ENCODE results near the gene CCDC102B. TPM values are rescaled to one million over a fixed set of nuclear protein-coding genes. Genes with fewer than 3 reads are reported as not detected.
"Not testable (repeated sequence)": the region's sequence is repeated elsewhere in the genome, so short reads cannot be mapped to it uniquely, and the experiment has no call there.

The CCDC102B gene
- total RNA-seq, 2 experiments from 2014 or later, result 1.4 to 2.1 TPM

DNA sequence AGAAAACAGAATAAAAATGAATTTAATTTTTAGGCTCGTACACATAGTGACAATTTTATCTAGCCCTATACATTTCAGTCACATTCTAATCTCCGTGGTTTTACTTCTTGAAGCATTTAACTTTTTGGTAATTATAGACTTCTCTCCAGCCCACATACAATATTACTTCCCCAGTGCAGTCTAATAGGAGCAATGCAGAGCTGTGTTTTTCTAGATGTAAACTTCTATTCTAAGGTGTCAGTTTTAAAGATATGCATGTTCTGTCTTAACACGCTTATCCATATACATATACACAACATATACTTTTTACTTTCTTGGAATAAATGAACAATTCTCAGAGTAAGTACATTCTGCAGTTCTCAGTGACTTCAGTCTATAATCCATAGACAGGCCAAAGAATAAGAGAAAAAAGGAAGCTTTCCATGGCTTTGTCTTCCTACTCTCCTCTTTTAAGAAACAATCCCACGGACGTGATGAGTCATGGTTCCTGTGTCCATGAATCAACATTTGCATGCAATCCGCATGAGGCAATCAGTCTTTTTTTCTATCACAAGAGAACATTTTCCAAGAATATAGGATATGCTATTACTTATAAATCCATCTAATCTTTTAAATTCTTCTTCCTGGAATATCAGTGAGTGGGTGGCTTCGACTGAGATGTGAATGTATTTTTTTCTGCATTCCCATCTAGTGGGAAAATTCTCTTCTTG, 42.8 kb downstream of the CCDC102B start:
- ATAC-seq, result no peak
- Mint-ChIP-seq H3K36me3 (no peaks in the 10 kb centered on the region), H3K27me3 (peaks cover 2% of the 10 kb centered on the region), H3K9me3 (ENCODE audit: low read depth) (no peaks in the 10 kb centered on the region), H3K4me1 (no peaks in the 10 kb centered on the region), H3K27ac (no peak overlapping the region), H3K4me3 (no peak overlapping the region)
- CTCF ChIA-PET, result no interaction called here
- no peak for DNase-seq

DNA sequence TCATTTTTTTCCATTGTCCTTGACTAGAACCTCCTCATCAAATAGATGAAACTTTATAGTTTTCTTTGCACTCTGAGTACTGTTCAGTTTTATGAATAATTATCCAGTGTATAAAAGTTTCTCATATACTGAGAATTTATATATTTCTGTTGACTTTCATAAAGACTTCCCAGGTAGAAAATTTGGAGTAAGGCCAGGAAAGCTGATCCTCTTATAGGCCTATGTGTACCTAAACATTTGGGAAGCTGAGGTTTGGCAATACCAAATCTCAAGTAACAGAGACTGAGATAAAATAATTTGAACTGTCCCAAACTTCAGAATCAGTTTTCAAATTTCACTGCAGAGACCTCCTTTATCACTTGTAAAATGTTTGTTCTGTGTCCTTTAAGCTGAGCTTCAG, 43.4 kb downstream of the CCDC102B start:
- no peak overlapping the region for H3K4me3 Mint-ChIP-seq
- CTCF ChIA-PET, result no interaction called here
- ATAC-seq, result no peak
- H3K27ac Mint-ChIP-seq, result no peak overlapping the region
- no peaks in the 10 kb centered on the region for H3K4me1 Mint-ChIP-seq
- peaks cover 2% of the 10 kb centered on the region for H3K27me3 Mint-ChIP-seq
- DNase-seq, result no peak
- no peaks in the 10 kb centered on the region for H3K36me3 Mint-ChIP-seq
- no peaks in the 10 kb centered on the region for H3K9me3 Mint-ChIP-seq (ENCODE audit: low read depth)

DNA sequence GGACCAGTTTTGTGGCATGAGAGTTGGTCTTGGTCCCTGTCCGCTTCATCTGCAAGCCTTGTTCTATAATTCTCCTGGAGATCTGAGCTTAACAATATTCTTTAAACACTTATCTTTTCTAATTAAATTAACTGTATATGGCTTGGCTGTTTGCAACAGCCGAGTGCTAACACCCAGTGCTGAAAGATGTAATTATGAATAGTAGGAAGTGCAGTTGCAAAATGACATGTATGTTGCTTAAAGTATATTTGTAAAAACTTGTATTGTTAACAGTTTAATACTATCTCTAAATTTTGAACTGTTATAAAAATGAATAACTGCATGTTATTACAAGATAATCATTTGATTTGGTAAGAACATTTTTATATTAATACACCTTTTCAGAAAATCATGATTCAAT, 45.1 kb downstream of the CCDC102B start:
- H3K4me1 Mint-ChIP-seq, result no peaks in the 10 kb centered on the region
- no peak overlapping the region for H3K27ac Mint-ChIP-seq
- no peaks in the 10 kb centered on the region for H3K36me3 Mint-ChIP-seq
- H3K4me3 Mint-ChIP-seq, result no peak overlapping the region
- ATAC-seq, result no peak
- peaks cover 2% of the 10 kb centered on the region for H3K27me3 Mint-ChIP-seq
- no peak for DNase-seq
- H3K9me3 Mint-ChIP-seq (ENCODE audit: low read depth), result no peaks in the 10 kb centered on the region
- CTCF ChIA-PET, result no interaction called here

DNA sequence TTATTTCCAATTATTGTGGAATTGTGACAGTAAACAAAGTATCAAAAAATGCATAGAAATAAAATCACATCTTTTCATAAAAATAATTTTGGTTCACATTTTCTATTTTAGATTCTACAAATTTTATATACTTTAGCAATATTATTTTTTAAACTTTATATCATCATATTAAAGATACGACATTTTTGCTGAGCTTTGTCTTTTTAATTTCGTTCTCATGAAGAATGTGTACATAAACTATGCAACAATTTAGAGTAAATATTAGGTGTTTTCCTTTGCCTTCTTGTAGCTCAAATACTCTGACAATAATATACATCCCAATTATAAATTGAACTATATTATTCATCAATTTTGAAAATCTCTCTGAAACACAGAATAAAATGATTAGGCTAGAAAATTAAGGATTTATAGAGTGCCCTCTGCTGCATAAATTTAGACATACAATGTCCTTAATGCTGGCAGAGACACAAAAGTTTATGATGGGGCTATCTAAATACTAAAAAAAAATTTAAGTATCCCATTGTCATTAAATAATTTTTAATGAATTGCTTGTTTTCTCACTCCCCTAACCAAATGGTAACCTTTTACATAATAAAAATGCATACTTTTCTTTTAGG, 45.7 kb downstream of the CCDC102B start:
- Mint-ChIP-seq H3K27ac (no peak overlapping the region), H3K9me3 (ENCODE audit: low read depth) (no peaks in the 10 kb centered on the region), H3K27me3 (peaks cover 2% of the 10 kb centered on the region), H3K4me1 (no peaks in the 10 kb centered on the region), H3K4me3 (no peak overlapping the region), H3K36me3 (no peaks in the 10 kb centered on the region)
- CTCF ChIA-PET, result no interaction called here
- DNase-seq (no peak), ATAC-seq (no peak)

DNA sequence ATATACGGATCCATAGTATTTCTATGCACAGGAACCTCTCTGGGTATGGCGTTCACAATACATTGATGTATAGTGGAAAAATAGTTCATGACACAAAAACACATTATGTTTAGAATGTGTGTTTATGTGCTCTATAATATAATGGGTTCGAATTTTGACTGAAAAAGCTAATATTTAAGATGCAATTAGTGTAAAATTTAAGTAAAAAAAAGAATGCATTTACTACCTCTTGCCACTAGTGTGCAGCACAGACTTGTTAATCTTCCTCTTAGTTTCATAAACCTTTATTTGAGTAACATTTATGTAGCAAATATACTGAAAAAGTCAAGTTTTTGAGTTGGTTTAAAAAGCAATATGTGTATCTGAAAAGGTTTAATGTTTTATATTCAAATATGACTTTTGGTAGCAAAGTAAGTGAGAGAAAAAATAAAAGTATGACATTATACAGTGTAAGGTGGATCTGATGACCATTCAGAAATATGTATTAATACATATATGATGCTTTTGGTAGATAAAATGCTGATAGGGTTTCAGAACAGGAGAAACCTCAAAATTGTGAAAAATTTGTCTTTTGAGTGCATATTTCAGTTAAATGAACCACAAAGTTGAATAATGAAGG, 49.4 kb downstream of the CCDC102B start:
- no peak for DNase-seq
- Mint-ChIP-seq H3K4me3 (no peak overlapping the region), H3K9me3 (ENCODE audit: low read depth) (no peaks in the 10 kb centered on the region), H3K27ac (no peak overlapping the region), H3K27me3 (peaks cover 2% of the 10 kb centered on the region), H3K36me3 (no peaks in the 10 kb centered on the region), H3K4me1 (no peaks in the 10 kb centered on the region)
- CTCF ChIA-PET, result no interaction called here
- no peak for ATAC-seq

DNA sequence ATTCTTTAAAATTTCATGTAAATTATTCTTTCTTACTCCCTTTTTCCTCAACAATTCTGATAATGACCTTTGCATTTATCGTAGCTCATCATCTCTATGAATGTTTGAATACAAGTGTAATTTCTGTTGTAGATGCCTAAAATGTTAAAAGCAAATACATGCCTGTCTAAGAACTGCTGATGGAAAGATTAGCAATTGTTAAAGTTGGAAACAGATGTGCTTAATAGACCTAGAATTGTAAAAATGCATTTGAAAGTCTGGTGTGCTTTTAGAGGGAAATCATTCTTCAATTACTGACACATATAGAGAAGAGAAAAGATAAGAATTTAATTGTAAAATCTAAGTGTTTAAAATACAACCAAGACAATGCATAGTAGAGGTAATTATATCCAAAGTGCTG, 50.4 kb downstream of the CCDC102B start:
- ATAC-seq (no peak), DNase-seq (no peak)
- no peaks in the 10 kb centered on the region for H3K9me3 Mint-ChIP-seq (ENCODE audit: low read depth)
- no peaks in the 10 kb centered on the region for H3K36me3 Mint-ChIP-seq
- H3K4me1 Mint-ChIP-seq, result no peaks in the 10 kb centered on the region
- CTCF ChIA-PET, result no interaction called here
- H3K27me3 Mint-ChIP-seq, result peaks cover 2% of the 10 kb centered on the region
- no peak overlapping the region for H3K27ac Mint-ChIP-seq
- H3K4me3 Mint-ChIP-seq, result no peak overlapping the region

DNA sequence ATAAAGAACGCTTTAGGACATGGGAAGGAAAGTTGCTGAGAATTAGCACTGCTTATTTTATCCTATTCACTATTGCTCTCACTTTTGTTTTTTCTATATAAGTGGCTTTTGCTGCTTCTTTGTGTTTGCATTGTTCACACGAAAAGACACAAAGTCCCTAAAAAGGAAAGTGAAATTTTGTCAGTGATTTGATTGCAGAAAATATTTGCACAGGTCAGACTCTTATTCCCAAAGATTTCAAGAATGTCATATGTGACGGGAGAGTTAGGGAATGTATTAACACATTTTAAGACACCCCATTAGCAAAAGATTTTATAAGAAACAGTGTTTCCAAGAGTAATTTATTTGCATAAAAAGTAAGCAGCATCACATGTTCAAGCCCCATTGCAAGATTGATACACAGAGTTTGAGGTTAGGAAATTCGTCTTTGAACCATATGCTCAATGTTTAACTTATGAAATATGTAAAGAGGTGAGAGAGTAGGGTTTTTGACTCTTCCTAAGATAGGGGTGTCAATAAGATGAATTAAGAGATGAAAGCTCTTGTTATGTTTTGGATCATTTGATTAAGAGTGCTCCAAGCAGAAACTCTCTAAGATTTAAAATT, 57.0 kb downstream of the CCDC102B start:
- Mint-ChIP-seq H3K36me3 (no peaks in the 10 kb centered on the region), H3K4me1 (peaks cover 4% of the 10 kb centered on the region), H3K4me3 (no peak overlapping the region), H3K27ac (no peak overlapping the region), H3K9me3 (ENCODE audit: low read depth) (no peaks in the 10 kb centered on the region), H3K27me3 (no peaks in the 10 kb centered on the region)
- CTCF ChIA-PET, result no interaction called here
- no peak for DNase-seq
- no peak for ATAC-seq

DNA sequence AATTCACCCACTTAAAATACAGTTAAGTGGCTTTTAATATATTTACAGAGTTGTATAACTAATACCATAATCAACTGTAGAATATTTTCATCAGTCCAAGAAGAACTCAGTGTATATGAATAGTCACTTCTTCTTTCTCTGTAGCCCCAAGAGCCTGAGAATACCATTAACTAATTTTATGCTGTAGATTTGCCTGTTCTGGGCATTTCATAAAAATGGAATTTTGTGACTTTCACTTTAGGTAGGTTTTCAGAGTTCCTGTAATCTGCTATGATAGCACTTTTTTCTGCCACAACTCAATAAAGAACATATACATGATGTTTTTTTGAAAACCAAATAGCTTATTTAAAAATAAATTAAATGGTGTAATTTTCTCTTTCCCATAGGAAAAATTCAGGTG, 57.6 kb downstream of the CCDC102B start:
- Mint-ChIP-seq H3K27me3 (no peaks in the 10 kb centered on the region), H3K4me1 (peaks cover 4% of the 10 kb centered on the region), H3K4me3 (no peak overlapping the region), H3K9me3 (ENCODE audit: low read depth) (no peaks in the 10 kb centered on the region), H3K27ac (no peak overlapping the region), H3K36me3 (no peaks in the 10 kb centered on the region)
- CTCF ChIA-PET, result no interaction called here
- ATAC-seq (no peak), DNase-seq (no peak)

DNA sequence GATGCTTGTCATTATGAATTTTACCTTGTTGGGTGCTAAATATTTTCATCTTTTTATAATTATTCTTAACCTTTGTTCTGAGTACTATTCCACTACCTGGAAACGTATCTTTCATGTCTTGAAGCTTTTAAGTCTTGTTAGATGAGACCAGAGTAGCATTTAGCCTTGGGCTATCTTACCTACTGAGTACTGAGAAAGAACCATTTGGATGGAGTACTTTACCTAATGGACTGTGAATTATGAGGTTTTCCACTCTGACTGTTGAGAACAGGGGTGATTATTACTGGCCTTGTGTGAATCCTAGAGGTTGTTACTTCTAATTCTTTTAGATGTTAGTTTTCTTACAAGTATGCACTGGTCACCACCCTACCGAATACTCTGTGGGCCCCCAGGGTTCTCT, 63.5 kb downstream of the CCDC102B start:
- Mint-ChIP-seq H3K9me3 (ENCODE audit: low read depth) (no peaks in the 10 kb centered on the region), H3K4me1 (no peaks in the 10 kb centered on the region), H3K36me3 (no peaks in the 10 kb centered on the region), H3K27ac (no peak overlapping the region), H3K4me3 (no peak overlapping the region), H3K27me3 (no peaks in the 10 kb centered on the region)
- ATAC-seq, result no peak
- CTCF ChIA-PET, result no interaction called here
- DNase-seq, result no peak

DNA sequence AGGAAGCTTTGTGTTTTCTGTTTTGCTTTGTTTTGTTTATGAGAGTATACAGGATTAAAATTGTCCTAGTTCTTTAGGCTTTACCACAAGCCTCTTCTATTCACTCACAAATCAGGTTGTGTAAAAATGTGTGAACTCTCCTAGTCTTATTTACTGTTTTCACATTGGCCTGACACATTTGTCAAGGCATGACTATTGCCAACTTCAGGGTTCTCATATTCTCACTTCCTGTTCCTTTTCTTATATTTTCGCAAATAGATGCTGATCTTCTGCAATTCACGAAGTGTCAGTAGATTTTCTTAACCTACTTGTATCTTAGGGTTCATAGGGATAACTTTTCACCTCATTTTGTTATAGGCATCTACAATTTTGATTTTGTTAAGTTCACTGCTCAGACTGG, 67.1 kb downstream of the CCDC102B start:
- no peak for ATAC-seq
- Mint-ChIP-seq H3K27me3 (no peaks in the 10 kb centered on the region), H3K36me3 (no peaks in the 10 kb centered on the region), H3K27ac (no peak overlapping the region), H3K4me3 (no peak overlapping the region), H3K9me3 (ENCODE audit: low read depth) (no peaks in the 10 kb centered on the region), H3K4me1 (no peaks in the 10 kb centered on the region)
- DNase-seq, result no peak
- CTCF ChIA-PET, result no interaction called here

DNA sequence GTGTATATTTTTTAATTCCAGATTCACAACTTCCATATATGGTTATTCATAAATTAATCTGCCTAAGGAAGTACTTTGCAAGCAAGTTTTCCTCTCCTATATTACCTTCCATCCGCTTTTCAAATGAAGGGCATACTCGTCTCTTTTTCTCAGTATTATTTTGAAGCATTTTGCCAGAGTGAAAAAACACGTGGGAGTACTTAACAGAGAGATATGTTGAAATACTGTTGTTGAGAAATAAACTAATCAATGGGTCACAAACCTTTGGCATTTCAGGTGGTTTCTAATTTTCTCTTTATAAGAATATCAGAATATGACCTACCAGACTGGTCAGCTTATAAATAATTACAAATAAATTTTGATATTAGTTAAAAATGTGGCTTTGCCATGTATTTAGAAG, 67.6 kb downstream of the CCDC102B start:
- Mint-ChIP-seq H3K9me3 (ENCODE audit: low read depth) (no peaks in the 10 kb centered on the region), H3K27ac (no peak overlapping the region), H3K27me3 (no peaks in the 10 kb centered on the region), H3K4me3 (no peak overlapping the region), H3K4me1 (no peaks in the 10 kb centered on the region), H3K36me3 (no peaks in the 10 kb centered on the region)
- no peak for DNase-seq
- ATAC-seq, result no peak
- CTCF ChIA-PET, result no interaction called here

DNA sequence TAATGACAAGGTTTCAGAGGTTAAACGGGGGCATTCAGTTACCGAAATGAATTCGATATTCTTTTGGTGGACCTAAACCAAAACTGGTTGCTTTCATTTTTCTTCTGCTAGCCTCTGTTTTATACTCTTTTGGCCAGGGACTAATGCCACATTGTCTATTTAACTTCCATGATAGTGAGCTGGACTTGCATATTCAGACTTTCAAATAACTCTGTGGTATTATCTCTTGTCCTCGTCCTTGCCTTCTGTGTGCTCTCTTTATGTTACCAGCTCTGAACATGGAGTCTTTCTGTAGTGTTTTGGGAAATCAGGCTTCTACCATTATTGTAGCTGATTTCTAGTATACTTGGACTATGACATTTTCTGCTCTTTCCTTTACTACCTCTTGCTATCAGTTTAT, 75.1 kb downstream of the CCDC102B start:
- DNase-seq (no peak), ATAC-seq (no peak)
- Mint-ChIP-seq H3K4me1 (no peaks in the 10 kb centered on the region), H3K9me3 (ENCODE audit: low read depth) (no peaks in the 10 kb centered on the region), H3K4me3 (no peak overlapping the region), H3K27me3 (no peaks in the 10 kb centered on the region), H3K36me3 (no peaks in the 10 kb centered on the region), H3K27ac (no peak overlapping the region)
- CTCF ChIA-PET, result no interaction called here

DNA sequence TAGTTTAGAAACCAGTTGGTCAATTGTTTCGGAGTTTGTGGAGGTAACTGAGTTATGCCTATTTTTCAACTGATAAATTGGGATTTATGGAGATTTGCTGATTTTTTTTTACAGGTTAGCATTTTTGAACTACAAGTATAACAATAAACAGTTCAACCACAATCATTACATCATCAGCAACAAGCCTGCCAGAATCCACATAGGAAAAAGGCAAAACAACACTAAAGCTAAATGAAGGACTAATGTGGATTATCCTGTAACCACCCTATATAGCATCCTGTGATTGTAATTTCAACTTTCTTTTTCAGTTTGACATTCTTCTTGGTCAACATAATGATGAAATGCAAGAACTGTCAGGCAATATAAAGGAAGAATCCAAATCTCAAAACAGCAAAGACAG, 76.5 kb downstream of the CCDC102B start:
- CTCF ChIA-PET, result no interaction called here
- H3K36me3 Mint-ChIP-seq, result no peaks in the 10 kb centered on the region
- no peaks in the 10 kb centered on the region for H3K4me1 Mint-ChIP-seq
- no peaks in the 10 kb centered on the region for H3K9me3 Mint-ChIP-seq (ENCODE audit: low read depth)
- DNase-seq, result no peak
- no peak for ATAC-seq
- no peaks in the 10 kb centered on the region for H3K27me3 Mint-ChIP-seq
- H3K4me3 Mint-ChIP-seq, result no peak overlapping the region
- H3K27ac Mint-ChIP-seq, result no peak overlapping the region

DNA sequence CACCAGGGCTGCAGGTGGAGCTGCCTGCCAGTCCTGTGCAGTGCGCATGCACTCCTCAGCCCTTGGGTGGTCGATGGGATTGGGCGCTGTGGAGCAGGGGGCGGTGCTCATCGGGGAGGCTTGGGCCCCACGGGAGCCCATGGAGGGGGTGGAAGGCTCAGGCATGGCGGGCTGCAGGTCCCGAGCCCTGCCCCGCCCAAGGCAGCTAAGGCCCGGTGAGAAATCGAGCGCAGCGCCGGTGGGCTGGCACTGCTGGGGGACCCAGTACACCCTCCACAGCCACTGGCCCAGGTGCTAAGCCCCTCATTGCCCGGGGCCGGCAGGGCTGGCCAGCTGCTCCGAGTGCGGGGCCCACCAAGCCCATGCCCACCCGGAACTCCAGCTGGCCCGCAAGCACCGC, 82.1 kb downstream of the CCDC102B start:
- not testable (repeated sequence) for ATAC-seq

More for the DNA sequence above, 82.1 kb downstream of the CCDC102B start:
- H3K27ac Mint-ChIP-seq; H3K4me1 Mint-ChIP-seq; CTCF ChIA-PET; H3K27me3 Mint-ChIP-seq; H3K36me3 Mint-ChIP-seq; H3K4me3 Mint-ChIP-seq; H3K9me3 Mint-ChIP-seq (ENCODE audit: low read depth); DNase-seq: not testable (repeated sequence)

Measured in activated CD8-positive, alpha-beta memory T cell treated with anti-CD3 and anti-CD28 coated beads, Interleukin-2, amount 10 ng/mL, durations not matched to agents 7 days and 5 days (primary cell).